AG04450 (cell line): Measurements from ENCODE around the gene POT1. TPM values are rescaled to one million over a fixed set of nuclear protein-coding genes. Genes with fewer than 3 reads are reported as not detected.

Source experiments
- CTCF ChIA-PET: fragments of 300-600, 350-600 bp; formaldehyde crosslinking; extraction: SDS; loops from one replicate; lab custom pipeline; 2022; ENCODE audit warnings: antibody characterized with exemption, inconsistent platforms; lab: Charles Lee
- POLR2A ChIA-PET: fragments of 350-600 bp; formaldehyde crosslinking; extraction: SDS; loops from one replicate; lab custom pipeline; 2021; ENCODE audit warnings: antibody characterized with exemption, inconsistent platforms; lab: Yijun Ruan, JAX
- DNase-seq: peaks from one replicate; pipeline ENCODE4 v3.0.0-alpha.2; 2011; ENCODE audit warnings: low read depth, low spot score
- H3K27ac ChIP-seq: one replicate; pipeline ENCODE4 v1.5.1; 2012; ENCODE audit warnings: low read depth, low read length, control low read depth
- H3K27me3 ChIP-seq: one replicate; pipeline ENCODE4 v1.6.0; 2012; ENCODE audit warnings: low read length; ENCODE audit not compliant: control insufficient read depth, insufficient read depth
- H3K4me3 ChIP-seq: 2 replicates; pipeline ENCODE4 v1.5.1; 2011; ENCODE audit warnings: mild to moderate bottlenecking, low read depth, low read length, control low read depth
- H3K9me3 ChIP-seq: 2 replicates; pipeline ENCODE4 v1.5.1; 2012; ENCODE audit warnings: low read length; ENCODE audit not compliant: control insufficient read depth, insufficient read depth
- CTCF ChIP-seq: IDR thresholded peaks from 2 replicates; pipeline ENCODE4 v1.5.1; 2011; ENCODE audit warnings: low read depth, low read length, control low read depth, inconsistent platforms
- polyA plus RNA-seq: library from polyadenylated mRNA; depleted of rRNA; stranded (reverse); fragments of >200 nt; gene quantifications from 2 replicates; pipeline ENCODE4 v1.2.3, GENCODE V29; 2011

POT1 gene
- polyA plus RNA-seq, 1 experiment: 36.5 TPM

- CTCF ChIA-PET: interaction anchor here (1.1 to 2.1 kb wide), 3 partner anchors 12 to 742 kb away, joined by 4 to 12 read pairs (median 7); no protein-coding TSS in a partner anchor
- POLR2A ChIA-PET: interaction anchor here (0.6 kb wide), 1 partner anchor 740 kb away, joined by 3 read pairs; no protein-coding TSS in a partner anchor
- Histone ChIP-seq H3K9me3 (no peaks in the 10 kb centered on the region), H3K27ac (no peak overlapping the region), H3K27me3 (no peaks in the 10 kb centered on the region), H3K4me3 (no peak overlapping the region)
- no peak for DNase-seq
- no peak for TF ChIP-seq CTCF
Measured at GRCh38 chr7:124843336-124843735, 86.3 kb downstream of the POT1 start.

GRCh38 chr7:124840435-124840834 is 89.2 kb downstream of the POT1 start:
- no peak overlapping the region for H3K27ac ChIP-seq
- no peaks in the 10 kb centered on the region for H3K9me3 ChIP-seq
- H3K4me3 ChIP-seq: no peak overlapping the region
- no peak for DNase-seq
- ChIA-PET POLR2A (no interaction called here), CTCF (interaction anchor here (2.1 kb wide), 1 partner anchor 686 kb away, joined by 13 read pairs; no protein-coding TSS in a partner anchor)
- no peaks in the 10 kb centered on the region for H3K27me3 ChIP-seq
- TF ChIP-seq CTCF: peak; percentile 22; the same call in 1 of the 2 replicates

- Histone ChIP-seq H3K27me3 (no peaks in the 10 kb centered on the region), H3K4me3 (no peak overlapping the region), H3K27ac (no peak overlapping the region), H3K9me3 (no peaks in the 10 kb centered on the region)
- ChIA-PET CTCF (interaction anchor here (1.0 to 1.6 kb wide), 4 partner anchors 16 to 738 kb away, joined by 3 to 6 read pairs (median 4); no protein-coding TSS in a partner anchor), POLR2A (no interaction called here)
- no peak for DNase-seq
- TF ChIP-seq CTCF: no peak
Measured at GRCh38 chr7:124839687-124840086, 89.9 kb downstream of the POT1 start.

GRCh38 chr7:124836173-124836572 is 93.5 kb downstream of the POT1 start:
- ChIA-PET POLR2A (no interaction called here), CTCF (interaction anchor here (1.3 kb wide), 1 partner anchor 681 kb away, joined by 4 read pairs; no protein-coding TSS in a partner anchor)
- Histone ChIP-seq H3K4me3 (no peak overlapping the region), H3K9me3 (no peaks in the 10 kb centered on the region), H3K27ac (no peak overlapping the region), H3K27me3 (no peaks in the 10 kb centered on the region)
- TF ChIP-seq CTCF: no peak
- no peak for DNase-seq

- no peaks in the 10 kb centered on the region for H3K27me3 ChIP-seq
- H3K4me3 ChIP-seq: no peak overlapping the region
- H3K9me3 ChIP-seq: no peaks in the 10 kb centered on the region
- H3K27ac ChIP-seq: no peak overlapping the region
- no peak for DNase-seq
- POLR2A ChIA-PET: no interaction called here
- TF ChIP-seq CTCF: no peak
- CTCF ChIA-PET: no interaction called here
Measured at GRCh38 chr7:124818807-124819206, 110.8 kb downstream of the POT1 start.
